ENCODE results near the gene TOMM20L. TPM values are rescaled to one million over a fixed set of nuclear protein-coding genes. Genes with fewer than 3 reads are reported as not detected.

TOMM20L gene
- total and polyA plus RNA-seq, 9 of the 15 experiments (the other 6 are each of a cell fraction or from before 2014, with no cell fraction given) = not detected

DNA sequence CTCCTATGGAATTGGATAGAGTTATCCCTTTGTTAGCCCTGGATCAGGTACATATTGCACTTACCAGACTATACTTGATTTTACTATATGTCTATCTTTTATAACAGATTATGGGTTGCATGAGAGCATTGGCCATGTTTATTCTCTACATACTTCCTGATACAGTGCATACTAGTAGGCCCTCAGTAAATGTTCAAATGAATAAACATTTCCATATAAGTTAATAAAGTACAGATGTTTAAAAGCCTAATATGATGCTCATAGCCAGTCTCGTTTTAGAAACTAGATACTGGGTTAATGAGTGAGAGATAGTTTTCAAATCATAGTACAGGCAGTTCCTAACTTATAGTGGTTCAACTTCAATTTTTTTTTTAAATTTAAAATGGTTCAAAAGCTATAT, 39.5 kb upstream of the TOMM20L start:
- no peak overlapping the region for H2AFZ ChIP-seq (ENCODE audit: low read depth, low read length)
- POLR2A ChIA-PET = no interaction called here
- no peaks in the 10 kb centered on the region for H4K20me1 ChIP-seq (replicated peaks; ENCODE audit: control insufficient read depth, insufficient read depth, low read length)
- H3K9me3 ChIP-seq (replicated peaks; ENCODE audit: control insufficient read depth, insufficient read depth, low read depth, low read length) = no peaks in the 10 kb centered on the region
- H3K4me1 ChIP-seq (replicated peaks in 1 of 2; ENCODE audit: control insufficient read depth in 2 of 2, insufficient read depth in 2 of 2, low read length in 2 of 2) = no peaks in the 10 kb centered on the region
- no peak for DNase-seq (ENCODE audit: extremely low read depth in 1 of 4, low spot score in 3 of 4)
- CTCF ChIA-PET (ENCODE audit: low intra/inter-chr PET ratio) = no interaction called here
- FAIRE-seq = no peak
- peaks cover 39% of the 10 kb centered on the region; the same call in 2 of the 3 replicates for H3K36me3 ChIP-seq (ENCODE audit: control insufficient read depth, insufficient read depth, low read length)
- H3K9ac ChIP-seq (ENCODE audit: insufficient read depth in 1 of 2, low read depth in 2 of 2, low read length in 2 of 2) = no peak overlapping the region
- BruUV-seq (replicated peaks) = no TSS peak
- no peaks in the 10 kb centered on the region for H3K27me3 ChIP-seq (ENCODE audit: control insufficient read depth in 2 of 2, insufficient read depth in 2 of 2, low read length in 2 of 2)
- H3K4me2 ChIP-seq (ENCODE audit: insufficient read depth, low read length) = no peak overlapping the region
- 67% methylated on average over 1 of the region's 1 CpG for WGBS (ENCODE audit: insufficient coverage, low coverage, missing lambda C conversion rate)
- intact Hi-C loops (cut with micrococcal nuclease) (no loop called here), in situ Hi-C loops (cut with MboI) (loop anchor here (25.0 kb wide), 1 partner anchor 244 kb away; no protein-coding TSS in a partner anchor)
- H3K79me2 ChIP-seq (ENCODE audit: control insufficient read depth, insufficient read depth, low read length) = no peaks in the 10 kb centered on the region
- H3K4me3 ChIP-seq = no peak overlapping the region
- no peak overlapping the region for H3K27ac ChIP-seq (ENCODE audit: extremely low read depth, low read depth, low read length)
- ATAC-seq = no peak
- no peaks in the 10 kb centered on the region for H3K9me1 ChIP-seq (ENCODE audit: control insufficient read depth, insufficient read depth, low read length)
- TF ChIP-seq ZKSCAN3 (CRISPR knock-in tag; IDR thresholded peaks at IDR 0.05) (no peak), NR2C1 (IDR thresholded peaks at IDR 0.05) (no peak), NR2C1 (tag; IDR thresholded peaks at IDR 0.05) (no peak), BACH1 (tag; IDR thresholded peaks at IDR 0.05) (no peak), PHB2 (IDR thresholded peaks at IDR 0.05; ENCODE audit: low read depth) (no peak), RNF2 (IDR thresholded peaks at IDR 0.05) (no peak), TSC22D4 (tag; IDR thresholded peaks at IDR 0.05) (no peak), NEUROD1 (IDR thresholded peaks at IDR 0.05; ENCODE audit: borderline replicate concordance, low read depth, low read length, partially characterized antibody) (no peak), PTTG1 (tag; IDR thresholded peaks at IDR 0.05; ENCODE audit: low read depth) (no peak), ARHGAP35 (IDR thresholded peaks at IDR 0.05; ENCODE audit: partially characterized antibody) (no peak)
- TF ChIP-seq, protein P1, sequence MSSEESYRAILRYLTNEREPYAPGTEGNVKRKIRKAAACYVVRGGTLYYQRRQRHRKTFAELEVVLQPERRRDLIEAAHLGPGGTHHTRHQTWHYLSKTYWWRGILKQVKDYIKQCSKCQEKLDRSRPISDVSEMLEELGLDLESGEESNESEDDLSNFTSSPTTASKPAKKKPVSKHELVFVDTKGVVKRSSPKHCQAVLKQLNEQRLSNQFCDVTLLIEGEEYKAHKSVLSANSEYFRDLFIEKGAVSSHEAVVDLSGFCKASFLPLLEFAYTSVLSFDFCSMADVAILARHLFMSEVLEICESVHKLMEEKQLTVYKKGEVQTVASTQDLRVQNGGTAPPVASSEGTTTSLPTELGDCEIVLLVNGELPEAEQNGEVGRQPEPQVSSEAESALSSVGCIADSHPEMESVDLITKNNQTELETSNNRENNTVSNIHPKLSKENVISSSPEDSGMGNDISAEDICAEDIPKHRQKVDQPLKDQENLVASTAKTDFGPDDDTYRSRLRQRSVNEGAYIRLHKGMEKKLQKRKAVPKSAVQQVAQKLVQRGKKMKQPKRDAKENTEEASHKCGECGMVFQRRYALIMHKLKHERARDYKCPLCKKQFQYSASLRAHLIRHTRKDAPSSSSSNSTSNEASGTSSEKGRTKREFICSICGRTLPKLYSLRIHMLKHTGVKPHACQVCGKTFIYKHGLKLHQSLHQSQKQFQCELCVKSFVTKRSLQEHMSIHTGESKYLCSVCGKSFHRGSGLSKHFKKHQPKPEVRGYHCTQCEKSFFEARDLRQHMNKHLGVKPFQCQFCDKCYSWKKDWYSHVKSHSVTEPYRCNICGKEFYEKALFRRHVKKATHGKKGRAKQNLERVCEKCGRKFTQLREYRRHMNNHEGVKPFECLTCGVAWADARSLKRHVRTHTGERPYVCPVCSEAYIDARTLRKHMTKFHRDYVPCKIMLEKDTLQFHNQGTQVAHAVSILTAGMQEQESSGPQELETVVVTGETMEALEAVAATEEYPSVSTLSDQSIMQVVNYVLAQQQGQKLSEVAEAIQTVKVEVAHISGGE (CRISPR knock-in tag; IDR thresholded peaks at IDR 0.05) = no peak
- TF ChIP-seq, protein P2, sequence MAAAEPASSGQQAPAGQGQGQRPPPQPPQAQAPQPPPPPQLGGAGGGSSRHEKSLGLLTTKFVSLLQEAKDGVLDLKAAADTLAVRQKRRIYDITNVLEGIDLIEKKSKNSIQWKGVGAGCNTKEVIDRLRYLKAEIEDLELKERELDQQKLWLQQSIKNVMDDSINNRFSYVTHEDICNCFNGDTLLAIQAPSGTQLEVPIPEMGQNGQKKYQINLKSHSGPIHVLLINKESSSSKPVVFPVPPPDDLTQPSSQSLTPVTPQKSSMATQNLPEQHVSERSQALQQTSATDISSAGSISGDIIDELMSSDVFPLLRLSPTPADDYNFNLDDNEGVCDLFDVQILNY (CRISPR knock-in tag; IDR thresholded peaks at IDR 0.05) = no peak
- TF ChIP-seq, protein P3, sequence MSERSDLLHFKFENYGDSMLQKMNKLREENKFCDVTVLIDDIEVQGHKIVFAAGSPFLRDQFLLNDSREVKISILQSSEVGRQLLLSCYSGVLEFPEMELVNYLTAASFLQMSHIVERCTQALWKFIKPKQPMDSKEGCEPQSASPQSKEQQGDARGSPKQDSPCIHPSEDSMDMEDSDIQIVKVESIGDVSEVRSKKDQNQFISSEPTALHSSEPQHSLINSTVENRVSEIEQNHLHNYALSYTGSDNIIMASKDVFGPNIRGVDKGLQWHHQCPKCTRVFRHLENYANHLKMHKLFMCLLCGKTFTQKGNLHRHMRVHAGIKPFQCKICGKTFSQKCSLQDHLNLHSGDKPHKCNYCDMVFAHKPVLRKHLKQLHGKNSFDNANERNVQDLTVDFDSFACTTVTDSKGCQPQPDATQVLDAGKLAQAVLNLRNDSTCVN (CRISPR knock-in tag; IDR thresholded peaks at IDR 0.05) = no peak
